Astrocyte (in vitro differentiated cells and primary cell): ENCODE measurements around the gene INIP. TPM values are rescaled to one million over a fixed set of nuclear protein-coding genes. Genes with fewer than 3 reads are reported as not detected.

ENCODE experiments used
- DNase-seq: peaks from one replicate; pipeline ENCODE4 v3.0.0-alpha.2; 2010; ENCODE audit warnings: low read depth
- FAIRE-seq: peaks from 2 replicates; lab custom pipeline; 2011; peaks lifted over from hg19 to GRCh38; lab: Jason Lieb, UNC
- H2AFZ ChIP-seq: 2 replicates; pipeline ENCODE4 v1.6.0; 2012; ENCODE audit warnings: low read depth, low read length, inconsistent platforms
- H3K27ac ChIP-seq: 2 replicates; pipeline ENCODE4 v1.5.1; 2011; ENCODE audit warnings: low read depth, low read length, inconsistent platforms
- H3K27me3 ChIP-seq: 2 replicates; pipeline ENCODE4 v1.6.0; 2011; ENCODE audit warnings: low read length, inconsistent platforms; ENCODE audit not compliant: insufficient read depth
- H3K36me3 ChIP-seq: 2 replicates; pipeline ENCODE4 v1.5.1; 2011; ENCODE audit warnings: low read length, inconsistent platforms; ENCODE audit not compliant: insufficient read depth
- H3K4me1 ChIP-seq: 2 replicates; pipeline ENCODE4 v1.5.1; 2011; ENCODE audit warnings: low read length, inconsistent platforms; ENCODE audit not compliant: insufficient read depth
- H3K4me2 ChIP-seq: 2 replicates; pipeline ENCODE4 v1.6.0; 2012; ENCODE audit warnings: low read length, inconsistent platforms
- H3K4me3 ChIP-seq: 2 replicates; pipeline ENCODE4 v1.5.1; 2011; ENCODE audit warnings: low read depth, mild to moderate bottlenecking, low read length, inconsistent platforms; ENCODE audit not compliant: insufficient read depth
- H3K79me2 ChIP-seq: 2 replicates; pipeline ENCODE4 v1.6.0; 2012; ENCODE audit warnings: mild to moderate bottlenecking, low read length, inconsistent platforms; ENCODE audit not compliant: insufficient read depth
- H3K9ac ChIP-seq: 2 replicates; pipeline ENCODE4 v1.6.0; 2012; ENCODE audit warnings: mild to moderate bottlenecking, low read length, inconsistent platforms
- H3K9me3 ChIP-seq: 2 replicates; pipeline ENCODE4 v1.5.1; 2012; ENCODE audit warnings: low read depth, mild to moderate bottlenecking, low read length, inconsistent platforms; ENCODE audit not compliant: insufficient read depth
- H4K20me1 ChIP-seq: 2 replicates; pipeline ENCODE4 v1.6.0; 2012; ENCODE audit warnings: low read length, inconsistent platforms; ENCODE audit not compliant: insufficient read depth
- H3K27ac Mint-ChIP-seq: one replicate; pipeline ENCODE4 v1.8.0; 2021; ENCODE audit warnings: mild to moderate bottlenecking, mixed read lengths; ENCODE audit not compliant: unreplicated experiment
- H3K27me3 Mint-ChIP-seq: one replicate; pipeline ENCODE4 v1.8.0; 2021; ENCODE audit warnings: low read depth, mixed read lengths; ENCODE audit not compliant: unreplicated experiment
- H3K36me3 Mint-ChIP-seq: one replicate; pipeline ENCODE4 v1.8.0; 2021; ENCODE audit warnings: low read depth, mixed read lengths; ENCODE audit not compliant: unreplicated experiment
- H3K4me1 Mint-ChIP-seq: one replicate; pipeline ENCODE4 v1.8.0; 2021; ENCODE audit warnings: low read depth, mixed read lengths; ENCODE audit not compliant: unreplicated experiment
- H3K4me3 Mint-ChIP-seq: one replicate; pipeline ENCODE4 v1.8.0; 2021; ENCODE audit warnings: mild to moderate bottlenecking, moderate library complexity, mixed read lengths; ENCODE audit not compliant: unreplicated experiment
- H3K9me3 Mint-ChIP-seq: one replicate; pipeline ENCODE4 v1.8.0; 2021; ENCODE audit warnings: mild to moderate bottlenecking, mixed read lengths; ENCODE audit not compliant: unreplicated experiment
- EZH2 ChIP-seq: IDR thresholded peaks from 2 replicates; pipeline ENCODE4 v1.6.1; 2012; ENCODE audit warnings: mild to moderate bottlenecking, low read length, inconsistent platforms; ENCODE audit not compliant: insufficient read depth
- total RNA-seq: library from RNA; stranded (reverse); gene quantifications from 2 replicates; pipeline ENCODE4 v1.2.1, GENCODE V29; 2021
- TF ChIP-seq, protein P1 (sequence below): IDR thresholded peaks from 2 replicates; pipeline ENCODE4 v1.5.1; 2011; ENCODE audit warnings: low read depth, mild to moderate bottlenecking, inconsistent platforms, low read length, moderate library complexity; ENCODE audit not compliant: insufficient read depth

INIP gene
- total RNA-seq, 1 donor from 2014 or later, result 23.1 TPM

DNA sequence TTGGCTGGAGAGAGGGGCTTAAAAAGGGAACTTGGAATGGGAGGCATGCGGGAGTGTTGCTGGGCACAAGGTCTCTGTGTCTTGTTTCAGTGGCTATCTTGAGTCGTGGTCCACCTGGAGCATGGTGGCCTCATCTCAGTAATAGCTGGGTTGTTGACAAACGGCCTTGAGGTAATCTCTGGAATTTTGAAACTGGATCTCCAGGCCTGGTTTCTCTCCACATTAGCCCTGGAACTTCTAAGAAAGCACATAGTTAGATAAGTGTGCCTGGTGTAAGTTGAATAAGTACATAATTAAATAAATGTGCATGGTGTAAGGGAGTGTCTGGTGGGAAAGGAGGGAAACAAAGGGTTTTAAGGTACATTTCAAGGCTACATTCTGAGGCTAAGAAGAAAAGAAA lies 62.2 kb downstream of the INIP start:
- no peaks in the 10 kb centered on the region for H3K36me3 ChIP-seq
- no peak overlapping the region for H2AFZ ChIP-seq
- no peak for FAIRE-seq

DNA sequence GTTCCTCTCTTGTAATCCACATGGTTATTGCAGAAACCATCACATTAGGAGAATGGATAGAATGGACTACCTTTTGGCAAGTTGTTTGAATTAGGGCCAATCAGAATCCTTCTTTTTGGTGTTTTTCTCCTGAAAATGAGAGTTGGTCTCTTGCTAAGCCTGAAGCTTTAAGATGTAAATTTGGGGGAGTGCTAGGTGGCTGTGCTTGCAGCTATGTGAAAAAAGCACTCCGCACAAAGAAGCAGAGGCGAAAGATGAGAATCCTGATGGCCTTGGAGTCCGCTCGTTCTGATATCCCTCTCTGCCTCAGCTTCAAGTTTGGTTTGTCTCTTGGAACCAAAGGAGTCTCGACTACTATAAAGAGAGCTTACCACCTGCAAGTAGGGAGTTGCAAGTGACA lies 63.6 kb downstream of the INIP start:
- H3K9me3 ChIP-seq, result no peaks in the 10 kb centered on the region
- DNase-seq (no peak), FAIRE-seq (no peak)
- H3K27me3 ChIP-seq, result no peaks in the 10 kb centered on the region
- no peak overlapping the region for H3K9ac ChIP-seq
- H3K9me3 Mint-ChIP-seq, result no peaks in the 10 kb centered on the region
- H4K20me1 ChIP-seq, result no peaks in the 10 kb centered on the region
- no peaks in the 10 kb centered on the region for H3K79me2 ChIP-seq
- peaks cover 6% of the 10 kb centered on the region for H3K36me3 Mint-ChIP-seq
- H3K4me2 ChIP-seq, result no peak overlapping the region
- no peak overlapping the region for H3K27ac Mint-ChIP-seq
- no peak overlapping the region for H3K4me3 ChIP-seq
- no peaks in the 10 kb centered on the region for H3K4me1 ChIP-seq
- TF ChIP-seq, protein P1, sequence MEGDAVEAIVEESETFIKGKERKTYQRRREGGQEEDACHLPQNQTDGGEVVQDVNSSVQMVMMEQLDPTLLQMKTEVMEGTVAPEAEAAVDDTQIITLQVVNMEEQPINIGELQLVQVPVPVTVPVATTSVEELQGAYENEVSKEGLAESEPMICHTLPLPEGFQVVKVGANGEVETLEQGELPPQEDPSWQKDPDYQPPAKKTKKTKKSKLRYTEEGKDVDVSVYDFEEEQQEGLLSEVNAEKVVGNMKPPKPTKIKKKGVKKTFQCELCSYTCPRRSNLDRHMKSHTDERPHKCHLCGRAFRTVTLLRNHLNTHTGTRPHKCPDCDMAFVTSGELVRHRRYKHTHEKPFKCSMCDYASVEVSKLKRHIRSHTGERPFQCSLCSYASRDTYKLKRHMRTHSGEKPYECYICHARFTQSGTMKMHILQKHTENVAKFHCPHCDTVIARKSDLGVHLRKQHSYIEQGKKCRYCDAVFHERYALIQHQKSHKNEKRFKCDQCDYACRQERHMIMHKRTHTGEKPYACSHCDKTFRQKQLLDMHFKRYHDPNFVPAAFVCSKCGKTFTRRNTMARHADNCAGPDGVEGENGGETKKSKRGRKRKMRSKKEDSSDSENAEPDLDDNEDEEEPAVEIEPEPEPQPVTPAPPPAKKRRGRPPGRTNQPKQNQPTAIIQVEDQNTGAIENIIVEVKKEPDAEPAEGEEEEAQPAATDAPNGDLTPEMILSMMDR, result no peak
- no peak for TF ChIP-seq EZH2
- H3K27ac ChIP-seq, result no peak overlapping the region
- H3K4me3 Mint-ChIP-seq, result no peak overlapping the region
- no peaks in the 10 kb centered on the region for H3K36me3 ChIP-seq
- H3K27me3 Mint-ChIP-seq, result no peaks in the 10 kb centered on the region
- peaks cover 10% of the 10 kb centered on the region for H3K4me1 Mint-ChIP-seq
- H2AFZ ChIP-seq, result no peak overlapping the region

More for the DNA sequence above, 62.2 kb downstream of the INIP start:
- no peak for DNase-seq
- Histone ChIP-seq H3K9me3 (no peaks in the 10 kb centered on the region), H3K79me2 (no peaks in the 10 kb centered on the region), H3K4me1 (no peaks in the 10 kb centered on the region), H4K20me1 (no peaks in the 10 kb centered on the region), H3K4me2 (no peak overlapping the region), H3K27ac (no peak overlapping the region), H3K27me3 (no peaks in the 10 kb centered on the region), H3K4me3 (no peak overlapping the region), H3K9ac (no peak overlapping the region)
- H3K27ac Mint-ChIP-seq, result no peak overlapping the region
- H3K4me3 Mint-ChIP-seq, result no peak overlapping the region
- H3K4me1 Mint-ChIP-seq, result peaks cover 10% of the 10 kb centered on the region
- no peaks in the 10 kb centered on the region for H3K27me3 Mint-ChIP-seq
- TF ChIP-seq, protein P1, result no peak
- no peak for TF ChIP-seq EZH2
- no peaks in the 10 kb centered on the region for H3K9me3 Mint-ChIP-seq
- H3K36me3 Mint-ChIP-seq, result peaks cover 4% of the 10 kb centered on the region

DNA sequence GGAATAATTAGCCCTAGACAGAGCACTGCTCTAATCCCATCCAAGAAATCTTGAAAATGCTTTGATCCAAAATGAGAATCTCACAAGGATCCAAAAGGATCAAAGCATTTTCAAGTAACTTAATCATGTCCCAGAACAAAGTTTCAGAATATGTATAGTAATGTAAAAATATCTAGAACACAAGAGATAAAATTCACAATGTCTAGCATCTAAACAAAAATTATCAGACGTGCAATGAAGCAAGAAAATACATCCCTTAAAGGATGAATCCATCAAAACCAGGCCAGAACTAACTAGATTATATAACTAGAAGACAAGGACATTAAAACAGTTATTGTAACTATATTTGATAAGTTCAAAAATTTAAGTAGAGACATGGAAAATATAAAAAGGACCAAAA lies 69.3 kb downstream of the INIP start:
- Mint-ChIP-seq H3K36me3 (peaks cover 20% of the 10 kb centered on the region), H3K9me3 (peaks cover 11% of the 10 kb centered on the region), H3K27me3 (no peaks in the 10 kb centered on the region), H3K4me1 (peaks cover under 1% of the 10 kb centered on the region), H3K4me3 (no peak overlapping the region), H3K27ac (no peak overlapping the region)
- no peak overlapping the region for H2AFZ ChIP-seq
- no peaks in the 10 kb centered on the region for H3K4me1 ChIP-seq
- FAIRE-seq, result no peak
- H3K27ac ChIP-seq, result no peak overlapping the region
- no peaks in the 10 kb centered on the region for H3K27me3 ChIP-seq
- TF ChIP-seq EZH2, result no peak
- TF ChIP-seq, protein P1, result no peak
- H3K9me3 ChIP-seq, result no peaks in the 10 kb centered on the region
- DNase-seq, result no peak
- no peak overlapping the region for H3K4me2 ChIP-seq
- H4K20me1 ChIP-seq, result no peaks in the 10 kb centered on the region
- no peaks in the 10 kb centered on the region for H3K79me2 ChIP-seq
- H3K36me3 ChIP-seq, result no peaks in the 10 kb centered on the region
- H3K4me3 ChIP-seq, result no peak overlapping the region
- no peak overlapping the region for H3K9ac ChIP-seq
